HG03103 (cell line): ENCODE data around the gene CBFA2T2.
"Not testable (repeated sequence)": the region's sequence is repeated elsewhere in the genome, so short reads cannot be mapped to it uniquely, and the experiment has no call there.

Source experiments
- ATAC-seq: cut with Tn5 transposase; IDR thresholded peaks from one replicate; pipeline ENCODE4 v1.9.1; 2021; ENCODE audit warnings: low read depth; ENCODE audit not compliant: unreplicated experiment

CBFA2T2 gene

DNA sequence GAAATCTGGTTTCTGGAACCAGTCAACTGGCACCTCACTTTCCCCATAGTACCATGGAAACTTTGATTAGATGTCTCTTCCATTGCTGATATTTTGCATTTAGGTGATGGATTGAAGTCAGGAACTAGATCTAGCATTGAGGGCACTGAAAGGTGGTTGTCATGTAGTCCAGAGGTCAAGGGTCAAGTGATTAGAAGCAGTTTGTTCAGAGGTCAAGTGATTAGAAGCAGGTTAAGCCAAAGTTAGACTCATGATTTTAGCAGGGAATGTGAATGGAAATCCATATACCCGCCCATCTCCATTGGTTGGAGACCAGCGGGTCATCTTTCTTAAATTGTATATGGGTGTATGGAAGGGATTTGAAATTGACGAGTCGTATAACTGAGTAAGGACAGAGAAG lies 51.2 kb downstream of the CBFA2T2 start:
- ATAC-seq, result no peak

DNA sequence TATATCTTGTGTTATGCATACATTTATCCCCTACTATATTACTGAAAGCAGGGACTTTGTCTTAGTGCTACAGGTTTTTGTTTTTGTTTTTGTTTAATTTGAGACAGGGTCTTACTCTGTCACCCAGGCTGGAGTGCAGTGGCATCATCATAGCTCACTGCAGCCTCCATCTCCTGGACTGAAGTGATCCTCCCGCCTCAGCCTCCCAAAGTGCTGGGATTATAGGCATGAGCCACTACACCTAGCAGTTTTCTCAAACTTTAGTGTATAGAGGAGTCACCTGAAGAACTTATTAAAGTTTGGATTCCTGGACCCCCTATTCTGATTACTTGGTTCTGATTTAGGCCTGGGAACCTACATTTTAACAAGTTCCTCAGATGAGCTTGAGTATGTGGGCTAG lies 51.9 kb downstream of the CBFA2T2 start:
- no peak for ATAC-seq

DNA sequence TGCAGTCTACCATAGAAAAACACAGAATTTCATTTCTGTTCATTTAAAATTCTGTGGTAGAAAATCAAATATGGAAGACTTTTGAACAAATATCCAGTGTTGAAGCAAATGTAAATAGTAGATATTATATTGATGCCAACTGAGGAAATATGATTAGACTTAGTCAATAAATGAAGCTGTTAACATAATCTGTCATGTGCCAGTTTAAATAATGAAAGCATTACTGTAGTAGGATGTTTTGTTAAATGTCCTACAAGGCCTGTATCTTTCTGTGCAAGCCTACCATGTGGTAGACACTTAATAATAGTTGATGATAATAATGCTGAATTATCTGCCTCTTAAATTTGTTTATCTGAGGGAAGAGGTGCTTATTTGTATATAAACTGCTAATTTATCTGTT lies 55.9 kb downstream of the CBFA2T2 start:
- ATAC-seq, result no peak

DNA sequence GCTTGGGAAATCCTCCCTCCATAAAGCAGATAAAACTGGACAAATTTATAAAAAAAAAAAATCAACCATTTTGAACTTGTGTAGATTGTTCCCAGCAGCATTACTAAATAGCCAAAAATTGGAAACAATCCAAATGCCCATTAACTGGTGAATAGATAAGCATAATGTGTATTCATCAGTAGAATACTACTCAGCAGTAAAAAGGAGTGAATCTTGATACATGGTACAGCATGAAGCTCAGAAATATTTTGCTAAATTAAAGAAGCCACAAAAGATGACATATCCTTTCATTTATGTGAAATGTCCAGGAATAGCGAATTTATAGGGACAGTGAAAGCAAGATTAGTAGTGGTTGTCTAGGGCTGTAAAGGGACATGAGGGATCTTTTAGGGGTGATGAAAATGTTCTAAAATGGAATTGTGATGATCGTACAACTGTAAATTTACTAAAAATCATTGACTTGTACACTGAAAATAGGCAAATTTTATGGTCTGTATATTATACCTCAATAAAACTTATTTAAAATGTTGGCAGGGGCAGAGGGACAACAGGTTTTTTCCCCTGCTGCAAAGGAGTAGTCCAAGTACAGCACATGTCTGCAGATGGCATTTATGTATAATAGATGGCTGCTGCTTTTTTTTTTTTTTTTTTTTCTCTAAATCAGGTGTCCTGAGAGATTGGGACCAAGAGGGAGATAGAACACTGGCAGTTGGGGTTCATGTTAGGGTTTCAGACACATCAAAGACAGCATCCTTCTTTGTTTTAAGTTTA lies 59.5 kb downstream of the CBFA2T2 start:
- no peak for ATAC-seq

DNA sequence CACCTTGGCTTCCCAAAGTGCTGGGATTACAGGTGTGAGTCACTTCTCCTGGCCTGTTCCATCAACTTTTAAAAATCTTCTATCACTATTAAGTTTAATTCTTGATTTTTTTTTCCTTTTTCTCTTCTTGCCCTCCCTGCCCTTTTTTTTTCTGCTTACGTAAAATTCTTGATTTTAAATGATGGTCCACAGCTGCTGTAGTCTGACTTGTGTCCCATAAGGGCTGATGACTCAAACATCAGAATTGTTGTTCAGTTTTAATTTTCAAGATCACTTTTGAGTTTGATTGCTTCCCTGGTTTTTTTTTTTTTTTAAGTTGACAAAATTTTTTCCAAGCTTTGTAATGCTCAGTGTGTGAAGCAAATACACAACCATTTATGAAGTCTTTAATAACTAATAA lies 61.9 kb downstream of the CBFA2T2 start:
- ATAC-seq, result no peak

DNA sequence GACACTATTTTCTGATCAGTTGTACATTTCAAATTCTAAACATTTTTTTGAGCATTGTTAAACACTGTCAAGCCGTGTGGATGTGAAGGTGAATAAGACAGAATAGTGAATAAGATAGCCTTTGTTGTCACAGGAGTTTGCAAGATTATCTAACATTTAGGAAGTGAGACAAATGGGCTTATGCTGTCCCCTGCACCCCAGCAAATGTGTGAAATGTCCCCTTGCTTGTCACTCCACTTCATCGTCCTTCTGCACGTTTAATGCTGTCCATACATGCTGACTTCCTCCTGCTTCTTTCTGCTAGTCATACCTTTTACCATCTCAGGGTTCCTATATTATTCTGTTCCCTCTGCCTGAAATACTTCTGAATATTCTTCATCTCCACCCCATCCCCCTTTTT lies 62.6 kb downstream of the CBFA2T2 start:
- no peak for ATAC-seq

DNA sequence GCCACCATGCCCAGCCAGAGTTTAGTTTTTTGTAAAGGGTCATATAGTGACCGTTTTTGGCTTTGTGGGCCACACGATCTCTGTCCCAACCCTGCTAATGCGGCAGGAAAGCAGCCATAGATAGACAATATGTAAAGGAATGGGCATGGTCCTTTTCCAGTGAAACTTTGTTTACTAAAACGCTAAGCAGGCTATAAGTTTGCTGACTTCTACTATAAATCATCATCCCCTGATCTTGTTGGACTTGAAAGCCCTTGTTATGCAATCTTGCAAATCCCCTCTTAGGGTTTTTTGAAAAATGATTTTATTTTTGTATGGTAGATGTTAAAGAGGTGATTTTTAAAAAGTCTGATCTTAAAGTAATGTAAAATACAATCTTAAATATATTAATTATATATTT lies 63.6 kb downstream of the CBFA2T2 start:
- no peak for ATAC-seq

DNA sequence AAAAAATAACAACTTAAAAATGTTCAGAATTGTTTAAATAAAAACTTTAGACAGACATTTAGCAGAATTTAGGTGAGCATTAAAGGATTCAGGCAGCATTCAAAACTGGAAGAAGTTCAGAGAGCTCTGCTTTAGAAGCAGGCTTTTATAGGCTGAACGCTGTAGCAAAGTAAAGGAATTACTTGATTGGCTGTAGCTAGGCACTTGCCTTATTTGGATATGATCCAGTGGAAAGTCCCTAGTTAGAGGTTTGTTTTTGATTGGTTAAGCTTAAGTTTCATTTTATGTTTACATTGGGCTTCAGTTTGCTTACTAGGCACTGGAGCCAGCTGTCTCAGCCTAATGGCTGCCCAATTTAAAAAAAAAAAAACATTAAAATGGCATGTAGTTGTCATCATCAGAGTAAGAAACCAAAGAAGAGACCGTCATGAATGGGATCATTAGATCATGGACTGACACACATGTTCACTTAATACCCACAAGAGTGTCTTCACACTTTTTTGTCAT lies 65.1 kb downstream of the CBFA2T2 start:
- ATAC-seq, result peak; percentile 84

DNA sequence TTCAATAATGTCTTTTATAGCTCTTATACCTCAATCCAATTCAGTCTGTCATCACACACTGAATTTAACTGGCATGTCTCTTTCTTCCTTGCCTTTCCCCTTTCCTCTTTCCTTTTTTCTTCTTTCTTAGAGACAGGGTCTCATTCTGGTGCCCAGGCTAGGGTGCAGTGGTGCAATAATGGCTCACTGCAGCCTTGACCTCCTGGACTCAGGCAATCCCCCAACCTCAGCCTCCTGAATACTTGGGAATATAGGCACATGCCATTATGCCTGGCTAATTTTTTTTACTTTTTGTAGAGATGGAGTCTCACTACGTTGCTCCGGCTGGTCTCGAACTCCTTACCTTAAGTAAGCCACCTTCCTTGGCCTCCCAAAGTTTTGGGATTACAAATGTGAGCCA lies 65.9 kb downstream of the CBFA2T2 start:
- no peak for ATAC-seq

DNA sequence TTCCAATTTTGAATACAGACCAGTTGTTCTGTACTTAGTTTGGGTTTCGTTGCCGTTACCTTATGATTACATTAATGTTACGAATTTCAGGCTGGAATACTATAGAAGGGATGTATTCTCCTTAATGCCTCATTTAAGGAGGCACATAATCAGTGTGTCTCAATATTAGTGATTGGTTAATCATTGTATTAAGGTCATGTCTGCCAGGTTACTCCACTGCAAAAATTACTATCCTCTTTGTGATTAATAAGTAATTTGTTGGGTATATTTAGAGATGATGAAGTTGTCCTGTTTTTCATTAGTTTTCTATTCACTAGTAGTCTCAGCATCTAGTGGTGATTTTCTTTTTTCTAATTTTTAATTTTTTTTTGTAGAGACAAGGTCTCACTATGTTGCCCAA lies 66.3 kb downstream of the CBFA2T2 start:
- ATAC-seq, result no peak

DNA sequence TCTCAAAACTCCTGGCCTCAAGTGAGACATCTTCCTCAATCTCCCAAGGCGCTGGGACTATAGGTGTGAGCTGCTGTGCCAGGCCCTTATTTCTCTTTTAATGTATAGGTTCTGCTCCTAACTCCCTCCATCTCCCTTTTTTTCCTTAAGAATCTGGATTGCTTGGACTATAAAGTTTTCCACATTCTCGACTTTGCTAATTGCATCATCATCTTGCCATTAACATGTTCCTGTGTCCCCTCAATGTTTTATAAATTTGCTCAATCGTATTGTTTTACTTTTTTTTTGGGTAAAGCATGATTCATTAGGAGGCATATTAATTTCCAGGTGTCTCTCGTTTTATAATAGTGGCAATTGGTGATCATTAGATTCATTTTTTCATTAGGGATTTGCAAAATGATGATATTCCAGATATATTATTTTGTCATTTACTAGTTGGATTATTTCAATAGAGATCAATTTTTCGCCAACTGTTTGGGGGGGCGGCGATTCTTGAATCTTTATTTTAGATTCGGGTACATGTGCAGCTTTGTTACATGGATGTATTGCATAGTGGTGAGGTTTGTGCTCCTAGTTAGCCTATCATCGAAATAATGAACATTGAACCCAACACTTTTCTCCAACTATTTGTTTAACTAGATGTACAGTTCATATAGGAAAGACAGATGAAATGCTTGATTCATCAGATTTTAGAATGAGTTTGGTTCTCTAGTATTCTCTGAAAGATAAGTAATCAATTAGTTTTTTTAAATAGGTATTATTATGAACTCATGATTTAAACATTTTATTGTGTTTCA lies 68.7 kb downstream of the CBFA2T2 start:
- ATAC-seq, result no peak

DNA sequence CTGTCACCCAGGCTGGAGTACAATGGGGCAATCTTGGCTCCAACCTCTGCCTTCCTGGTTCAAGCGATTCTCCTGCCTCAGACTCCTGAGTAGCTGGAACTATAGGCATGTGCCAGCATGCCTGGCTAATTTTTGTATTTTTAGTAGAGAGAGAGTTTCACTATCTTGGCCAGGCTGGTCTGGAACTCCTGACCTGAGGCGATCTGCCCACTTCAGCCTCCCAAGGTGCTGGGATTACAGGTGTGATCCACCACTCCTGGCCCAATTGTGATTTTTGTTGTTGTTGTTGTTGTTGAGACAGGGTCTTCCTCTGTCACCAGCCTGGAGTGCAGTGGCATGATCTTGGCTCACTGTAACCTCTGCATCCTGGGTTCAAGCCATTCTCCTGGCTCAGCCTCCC lies 69.3 kb downstream of the CBFA2T2 start:
- ATAC-seq, result no peak

DNA sequence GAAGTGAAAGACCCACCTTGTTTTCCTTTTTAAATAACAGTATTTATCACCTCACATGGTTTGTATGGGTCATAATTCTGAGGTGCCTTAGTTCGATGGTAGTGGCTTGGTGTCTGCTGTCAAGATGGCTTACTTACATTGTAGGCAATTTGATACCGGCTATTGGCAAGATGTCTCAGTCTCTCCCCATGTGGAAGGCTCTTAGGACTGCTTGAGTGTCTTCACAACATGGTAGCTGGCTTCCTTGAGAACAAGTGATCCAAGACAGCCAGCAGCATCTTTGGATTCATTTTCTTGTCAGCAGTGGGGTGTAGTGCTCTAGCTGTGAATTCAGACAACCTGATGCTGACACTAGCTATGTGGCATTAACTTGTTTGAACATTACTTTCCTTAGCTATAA lies 70.1 kb downstream of the CBFA2T2 start:
- no peak for ATAC-seq

DNA sequence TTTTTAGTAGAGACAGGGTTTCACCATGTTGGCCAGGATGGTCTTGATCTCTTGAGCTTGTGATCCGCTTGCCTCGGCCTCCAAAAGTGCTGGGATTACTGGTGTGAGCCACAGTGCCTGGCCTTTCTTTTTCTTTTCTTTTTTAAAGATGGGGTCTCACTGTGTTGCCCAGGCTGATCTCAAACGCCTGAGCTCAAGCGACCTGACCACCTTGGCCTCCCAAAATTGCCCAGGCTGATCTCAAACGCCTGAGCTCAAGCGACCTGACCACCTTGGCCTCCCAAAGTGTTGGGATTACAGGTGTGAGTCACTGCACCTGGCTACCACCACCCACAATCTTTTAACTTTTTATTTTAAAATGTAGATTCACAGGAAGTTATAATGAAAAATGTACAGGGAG lies 71.2 kb downstream of the CBFA2T2 start:
- not testable (repeated sequence) for ATAC-seq

DNA sequence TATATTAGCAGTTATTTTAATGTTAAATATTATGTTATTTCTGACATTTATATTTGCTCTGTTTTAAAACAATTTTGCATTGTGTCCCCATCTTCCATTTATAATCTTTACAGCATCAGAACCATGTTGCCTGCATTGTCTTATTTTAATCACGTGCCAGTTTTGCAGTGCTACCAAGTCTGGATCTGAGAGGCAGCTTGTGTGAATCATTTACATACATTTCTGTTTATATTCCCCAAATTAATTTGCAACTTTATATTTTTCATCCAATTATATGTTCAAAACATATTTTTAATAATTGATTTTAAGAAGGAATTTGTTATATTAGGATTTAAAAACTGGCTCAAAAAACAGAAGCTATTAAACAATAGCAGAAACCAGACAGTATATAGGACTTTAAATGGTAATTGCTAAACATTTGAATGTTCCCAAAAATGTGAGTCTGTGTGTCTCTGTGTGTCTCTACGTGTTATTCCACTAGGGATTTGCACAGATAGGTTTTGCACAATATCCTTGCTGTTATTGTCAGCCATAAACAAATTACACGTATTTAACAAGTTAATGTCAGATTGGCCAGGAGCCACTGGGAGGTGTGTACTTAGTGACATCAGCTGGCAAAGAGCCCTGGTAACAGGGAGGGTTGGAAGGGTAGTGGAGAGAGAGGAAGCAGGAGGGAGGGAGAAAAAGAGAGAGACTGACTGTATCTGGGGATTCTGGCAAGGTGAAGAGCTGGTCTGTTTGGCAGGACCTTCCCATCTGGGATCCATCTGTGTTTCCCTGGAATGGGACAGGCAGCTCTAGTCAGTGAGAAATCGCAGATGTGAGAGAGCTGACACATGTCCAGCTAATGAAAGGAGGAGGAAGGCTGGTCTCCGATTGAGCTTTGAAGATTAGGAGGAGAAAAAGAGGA lies 72.1 kb downstream of the CBFA2T2 start:
- ATAC-seq, result no peak

DNA sequence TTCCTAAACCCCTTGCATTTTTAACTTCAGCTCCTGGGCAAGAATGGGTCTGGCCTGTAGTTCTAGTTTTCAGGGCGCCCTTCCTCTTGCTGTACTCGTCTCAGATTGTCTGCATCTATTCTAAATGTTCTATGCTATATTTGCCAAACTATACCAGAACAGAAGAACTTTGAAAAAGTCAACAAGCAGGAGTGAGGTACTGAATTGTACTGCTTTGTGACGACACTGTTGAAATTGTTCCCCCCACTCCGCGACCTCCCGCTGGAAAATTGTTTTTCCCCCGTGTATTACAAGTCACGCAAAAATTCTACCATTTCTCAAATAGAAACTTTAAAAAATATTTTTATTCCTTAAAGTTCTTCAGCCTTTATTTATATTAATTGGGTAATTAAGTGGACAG lies 73.9 kb downstream of the CBFA2T2 start:
- no peak for ATAC-seq

DNA sequence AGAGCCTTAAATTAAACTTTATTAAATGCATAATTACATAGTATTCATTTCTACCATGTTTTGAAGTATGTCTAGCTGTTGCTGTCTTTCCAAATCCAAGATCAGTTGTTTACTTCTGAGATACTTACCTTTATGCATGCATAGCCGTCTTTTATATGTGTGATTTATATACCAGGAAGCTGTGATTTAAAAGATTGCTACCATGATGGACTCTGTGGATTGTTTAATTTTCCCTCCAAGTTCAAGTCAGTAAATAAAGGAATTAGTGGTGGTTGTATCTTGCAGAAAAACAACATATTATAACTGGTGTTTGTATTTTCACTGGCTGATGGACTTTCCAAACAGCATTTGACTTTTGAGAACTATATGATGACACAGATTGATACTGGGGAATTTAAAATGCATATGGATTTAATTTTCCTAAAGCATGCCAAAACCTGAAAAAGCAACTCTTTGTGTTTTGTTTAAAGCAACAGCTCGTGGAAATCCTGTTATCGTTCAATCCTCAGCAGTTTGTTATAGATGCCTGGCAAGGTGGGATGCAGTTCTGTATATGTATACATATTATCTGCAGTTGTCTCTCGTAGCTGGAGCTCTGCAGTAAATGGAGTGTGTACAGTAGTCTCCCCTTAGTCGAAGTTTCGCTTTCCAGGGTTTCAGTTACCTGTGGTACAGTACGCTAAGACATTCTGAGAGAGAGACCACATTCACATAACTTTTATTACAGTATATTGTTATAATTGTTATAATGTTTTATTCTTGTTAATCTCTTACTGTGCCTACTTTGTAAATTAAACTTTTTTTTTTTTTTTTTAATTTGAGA lies 77.1 kb downstream of the CBFA2T2 start:
- ATAC-seq, result no peak

DNA sequence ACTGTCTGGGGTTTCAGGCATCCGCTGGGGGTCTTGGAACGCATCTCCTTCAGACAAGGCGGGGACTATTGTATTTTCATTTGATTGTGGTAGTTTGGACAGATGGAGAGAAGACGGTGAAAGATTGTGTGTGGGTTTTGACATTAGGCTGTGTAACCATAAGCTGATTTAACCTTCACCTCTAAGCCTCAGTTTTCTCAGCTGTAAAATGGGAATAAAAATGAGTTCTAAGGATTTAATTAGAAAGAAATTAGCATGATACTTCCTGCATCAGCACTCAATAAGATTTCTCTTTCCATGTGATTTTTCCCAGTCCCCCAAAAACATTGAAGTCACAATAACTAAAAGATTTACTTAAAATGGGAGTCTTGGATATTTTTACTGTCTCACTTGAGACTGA lies 78.1 kb downstream of the CBFA2T2 start:
- ATAC-seq, result no peak

DNA sequence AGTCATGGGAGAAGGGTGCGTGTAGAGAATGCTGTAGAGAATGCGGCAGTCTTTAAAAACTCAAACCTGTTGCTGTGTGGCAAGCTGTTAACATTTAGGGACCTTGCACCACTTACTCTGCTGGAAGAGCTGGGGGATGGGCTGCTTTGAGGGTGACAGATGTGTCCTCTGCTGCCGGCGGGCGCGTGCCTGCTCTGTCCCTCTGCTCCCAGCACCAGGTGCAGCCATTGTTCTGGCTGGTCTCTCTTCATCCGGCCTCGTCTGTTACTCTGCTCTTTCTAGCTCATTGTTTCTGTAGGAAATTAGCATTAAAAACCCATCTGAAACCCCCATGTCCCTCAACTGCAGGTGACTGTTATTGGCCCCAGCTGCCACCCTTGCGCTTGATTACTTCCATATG lies 78.5 kb downstream of the CBFA2T2 start:
- no peak for ATAC-seq
